Mucosa of rectum (tissue), 2 donors: Measurements from ENCODE around the gene PXN.

ENCODE experiments used
- H3K27ac ChIP-seq, 2 donors: one replicate each; pipeline ENCODE4 v1.7.0; 2013; ENCODE audit warnings: inconsistent platforms in 2 of 2, low read depth in 2 of 2, low read length in 2 of 2
- H3K27me3 ChIP-seq, 2 donors: one replicate each; pipeline ENCODE4 v1.7.0; 2013; ENCODE audit warnings: low read length in 2 of 2; ENCODE audit not compliant: control insufficient read depth in 2 of 2, insufficient read depth in 2 of 2
- H3K36me3 ChIP-seq, 2 donors: one replicate each; pipeline ENCODE4 v1.7.0; 2013; ENCODE audit warnings: low read length in 2 of 2; ENCODE audit not compliant: control insufficient read depth in 2 of 2, insufficient read depth in 2 of 2
- H3K4me1 ChIP-seq, 2 donors: one replicate each; pipeline ENCODE4 v1.7.0; 2013; ENCODE audit warnings: low read length in 2 of 2, mild to moderate bottlenecking in 1 of 2; ENCODE audit not compliant: control insufficient read depth in 2 of 2, insufficient read depth in 2 of 2
- H3K4me3 ChIP-seq, 2 donors: one replicate each; pipeline ENCODE4 v1.7.0; 2013; ENCODE audit warnings: low read length in 2 of 2
- H3K9ac ChIP-seq, 2 donors: one replicate each; pipeline ENCODE4 v1.7.0; 2013; ENCODE audit warnings: low read length in 2 of 2, low read depth in 1 of 2, mild to moderate bottlenecking in 1 of 2
- H3K9me3 ChIP-seq, 2 donors: one replicate each; pipeline ENCODE4 v1.7.0; 2013; ENCODE audit warnings: low read length in 2 of 2; ENCODE audit not compliant: control insufficient read depth in 2 of 2
- donor health status: healthy.
- donor health status: Normal muscosa, but diverticular disease.

The PXN gene

GRCh38 chr12:120283318-120283717 is 17.8 kb upstream of the PXN start:
- H3K27me3 ChIP-seq, result no peaks in the 10 kb centered on the region
- no peaks in the 10 kb centered on the region for H3K9me3 ChIP-seq
- no peaks in the 10 kb centered on the region for H3K36me3 ChIP-seq
- H3K27ac ChIP-seq, result no peak overlapping the region
- no peak overlapping the region for H3K4me3 ChIP-seq
- no peak overlapping the region for H3K9ac ChIP-seq
- no peaks in the 10 kb centered on the region for H3K4me1 ChIP-seq

- no peak overlapping the region for H3K4me3 ChIP-seq
- no peaks in the 10 kb centered on the region for H3K27me3 ChIP-seq
- H3K9ac ChIP-seq, result no peak overlapping the region
- no peaks in the 10 kb centered on the region for H3K36me3 ChIP-seq
- H3K4me1 ChIP-seq, result no peaks in the 10 kb centered on the region
- H3K9me3 ChIP-seq, result no peaks in the 10 kb centered on the region
- no peak overlapping the region for H3K27ac ChIP-seq
These were observed 12.9 kb upstream of the PXN start for GRCh38 chr12:120278137-120279069.

- no peaks in the 10 kb centered on the region for H3K27me3 ChIP-seq
- H3K36me3 ChIP-seq, result no peaks in the 10 kb centered on the region
- H3K4me3 ChIP-seq, result no peak overlapping the region
- no peaks in the 10 kb centered on the region for H3K9me3 ChIP-seq
- no peaks in the 10 kb centered on the region for H3K4me1 ChIP-seq
- H3K9ac ChIP-seq, result no peak overlapping the region
- H3K27ac ChIP-seq, result no peak overlapping the region
These were observed 11.2 kb upstream of the PXN start for GRCh38 chr12:120276734-120277133.

GRCh38 chr12:120267736-120268135 is 2.2 kb upstream of the PXN start:
- Histone ChIP-seq H3K4me3 (no peak overlapping the region), H3K27me3 (no peaks in the 10 kb centered on the region), H3K36me3 (no peaks in the 10 kb centered on the region), H3K4me1 (peaks cover 22 to 35% of the 10 kb centered on the region in 2 donors), H3K27ac (peak overlapping the region; percentile 46 to 61), H3K9ac (peak overlapping the region in 1 of 2 donors; percentile 14), H3K9me3 (no peaks in the 10 kb centered on the region)

- Histone ChIP-seq H3K9me3 (no peaks in the 10 kb centered on the region), H3K4me3 (peak overlapping the region in 1 of 2 donors; percentile 50), H3K27me3 (no peaks in the 10 kb centered on the region), H3K4me1 (peaks cover 30 to 45% of the 10 kb centered on the region in 2 donors), H3K36me3 (no peaks in the 10 kb centered on the region), H3K27ac (no peak overlapping the region), H3K9ac (peak overlapping the region in 1 of 2 donors; percentile 24)
These were observed 795 bp upstream of the PXN start for GRCh38 chr12:120266180-120266870.

GRCh38 chr12:120264904-120265472 is 542 bp downstream of the PXN start:
- Histone ChIP-seq H3K27me3 (no peaks in the 10 kb centered on the region), H3K4me3 (peak overlapping the region; percentile 63 to 76), H3K36me3 (no peaks in the 10 kb centered on the region), H3K9me3 (no peaks in the 10 kb centered on the region), H3K4me1 (peaks cover 30 to 45% of the 10 kb centered on the region in 2 donors), H3K27ac (peak overlapping the region; percentile 54 to 75), H3K9ac (peak overlapping the region; percentile 70 to 92)

GRCh38 chr12:120264086-120264903 is 1.2 kb downstream of the PXN start:
- H3K27me3 ChIP-seq, result no peaks in the 10 kb centered on the region
- peak overlapping the region; percentile 70 to 92 for H3K9ac ChIP-seq
- no peaks in the 10 kb centered on the region for H3K36me3 ChIP-seq
- H3K4me1 ChIP-seq, result peaks cover 30 to 50% of the 10 kb centered on the region in 2 donors
- peak overlapping the region; percentile 54 to 75 for H3K27ac ChIP-seq
- H3K9me3 ChIP-seq, result no peaks in the 10 kb centered on the region
- H3K4me3 ChIP-seq, result peak overlapping the region; percentile 63 to 76

GRCh38 chr12:120263748-120264085 is 1.8 kb downstream of the PXN start:
- Histone ChIP-seq H3K27me3 (no peaks in the 10 kb centered on the region), H3K9me3 (no peaks in the 10 kb centered on the region), H3K9ac (peak overlapping the region; percentile 56 to 92), H3K4me1 (peaks cover 30 to 50% of the 10 kb centered on the region in 2 donors), H3K4me3 (peak overlapping the region; percentile 36 to 63), H3K36me3 (no peaks in the 10 kb centered on the region), H3K27ac (peak overlapping the region; percentile 54 to 75)

GRCh38 chr12:120262852-120263747 is 2.4 kb downstream of the PXN start:
- H3K4me3 ChIP-seq, result peak overlapping the region; percentile 36 to 63
- H3K4me1 ChIP-seq, result peaks cover 30 to 50% of the 10 kb centered on the region in 2 donors
- peak overlapping the region; percentile 54 to 75 for H3K27ac ChIP-seq
- no peaks in the 10 kb centered on the region for H3K36me3 ChIP-seq
- no peaks in the 10 kb centered on the region for H3K27me3 ChIP-seq
- H3K9me3 ChIP-seq, result no peaks in the 10 kb centered on the region
- peak overlapping the region; percentile 29 to 92 for H3K9ac ChIP-seq
